Neuronal stem cell (in vitro differentiated cells): ENCODE results near the gene AP3S2.
"Not testable (repeated sequence)": the region's sequence is repeated elsewhere in the genome, so short reads cannot be mapped to it uniquely, and the experiment has no call there.

Experiments
- DNase-seq: peaks from one replicate; pipeline ENCODE4 v3.0.0-alpha.2; 2013; ENCODE audit warnings: low spot score
- H2AFZ ChIP-seq: one replicate; pipeline ENCODE4 v1.6.1; 2013; ENCODE audit warnings: mild to moderate bottlenecking, low read length, inconsistent platforms
- H2AK5ac ChIP-seq: 2 replicates; pipeline ENCODE4 v1.6.1; 2013; ENCODE audit warnings: low read depth, mild to moderate bottlenecking, inconsistent platforms, low read length, moderate library complexity, mixed read lengths
- H2BK120ac ChIP-seq: 2 replicates; pipeline ENCODE4 v1.6.1; 2013; ENCODE audit warnings: low read depth, mild to moderate bottlenecking, inconsistent platforms, low read length, moderate library complexity, mixed read lengths
- H2BK12ac ChIP-seq: one replicate; pipeline ENCODE4 v1.6.1; 2013; ENCODE audit warnings: low read length, inconsistent platforms
- H2BK15ac ChIP-seq: 2 replicates; pipeline ENCODE4 v1.6.1; 2013; ENCODE audit warnings: mild to moderate bottlenecking, low read length, inconsistent platforms, mixed read lengths
- H2BK5ac ChIP-seq: one replicate; pipeline ENCODE4 v1.6.1; 2013; ENCODE audit warnings: inconsistent platforms, mild to moderate bottlenecking, low read length, moderate library complexity
- H3K14ac ChIP-seq: one replicate; pipeline ENCODE4 v1.6.1; 2013; ENCODE audit warnings: low read length, inconsistent platforms
- H3K18ac ChIP-seq: 2 replicates; pipeline ENCODE4 v1.6.1; 2013; ENCODE audit warnings: low read length, inconsistent platforms
- H3K23ac ChIP-seq: 2 replicates; pipeline ENCODE4 v1.6.1; 2013; ENCODE audit warnings: low read depth, mild to moderate bottlenecking, mixed read lengths, low read length, inconsistent platforms; ENCODE audit not compliant: poor library complexity
- H3K27ac ChIP-seq: replicated peaks from 3 replicates; pipeline ENCODE4 v1.5.1; 2013; ENCODE audit warnings: low read length, inconsistent platforms
- H3K27me3 ChIP-seq, 3 experiments: 2 replicates each; pipeline ENCODE4 v1.6.1; 2013; ENCODE audit warnings: low read length in 3 of 3, mild to moderate bottlenecking in 2 of 3, inconsistent platforms in 1 of 3, low read depth in 1 of 3, mixed read lengths in 1 of 3, moderate library complexity in 1 of 3; ENCODE audit not compliant: control insufficient read depth in 3 of 3, insufficient read depth in 3 of 3
- H3K36me3 ChIP-seq, 2 donors: replicated peaks in 1 of 2; 2 replicates each; pipeline ENCODE4 v1.6.1; 2013; ENCODE audit warnings: low read length in 2 of 2; ENCODE audit not compliant: control insufficient read depth in 2 of 2, insufficient read depth in 2 of 2
- H3K4ac ChIP-seq: 2 replicates; pipeline ENCODE4 v1.6.1; 2013; ENCODE audit warnings: inconsistent platforms, mild to moderate bottlenecking, low read length, moderate library complexity
- H3K4me1 ChIP-seq, 2 donors: 1 replicate in 1 of 2; 2 replicates in 1 of 2; pipeline ENCODE4 v1.6.1; 2013; ENCODE audit warnings: low read length in 2 of 2, low read depth in 1 of 2; ENCODE audit not compliant: control insufficient read depth in 2 of 2, insufficient read depth in 1 of 2
- H3K4me2 ChIP-seq: one replicate; pipeline ENCODE4 v1.6.1; 2013; ENCODE audit warnings: mild to moderate bottlenecking, low read length, inconsistent platforms; ENCODE audit not compliant: insufficient read depth, poor library complexity, severe bottlenecking
- H3K4me3 ChIP-seq, 2 donors: 2 replicates each; pipeline ENCODE4 v1.5.1; 2013; ENCODE audit warnings: low read length in 2 of 2, mild to moderate bottlenecking in 2 of 2, inconsistent platforms in 1 of 2, moderate library complexity in 1 of 2
- H3K79me1 ChIP-seq: one replicate; pipeline ENCODE4 v1.6.1; 2013; ENCODE audit warnings: low read depth, mild to moderate bottlenecking, inconsistent platforms, low read length, moderate library complexity
- H3K9ac ChIP-seq: one replicate; pipeline ENCODE4 v1.6.1; 2013; ENCODE audit warnings: mild to moderate bottlenecking, low read depth, low read length, inconsistent platforms; ENCODE audit not compliant: poor library complexity
- H3K9me3 ChIP-seq, 2 donors: replicated peaks in 1 of 2; 2 replicates each; pipeline versions ENCODE3 to v1.6.1; 2013; ENCODE audit warnings: low read length in 2 of 2, mild to moderate bottlenecking in 2 of 2, inconsistent platforms in 1 of 2, low read depth in 1 of 2, mixed read lengths in 1 of 2, moderate library complexity in 1 of 2; ENCODE audit not compliant: control insufficient read depth in 2 of 2, insufficient read depth in 1 of 2
- H4K8ac ChIP-seq: one replicate; pipeline ENCODE4 v1.6.1; 2013; ENCODE audit warnings: low read depth, mild to moderate bottlenecking, inconsistent platforms, low read length, moderate library complexity
- H4K91ac ChIP-seq: one replicate; pipeline ENCODE4 v1.6.1; 2013; ENCODE audit warnings: low read length, low read depth, mild to moderate bottlenecking, inconsistent platforms; ENCODE audit not compliant: poor library complexity
- WGBS, 2 donors: extraction: QIAGEN DNeasy Blood & Tissue Kit; methylation state at CpG; one replicate each; pipeline ENCODE4 v1.1.7; 2013; ENCODE audit warnings: missing lambda C conversion rate in 2 of 2, mixed read lengths in 1 of 2; ENCODE audit not compliant: insufficient read length in 2 of 2, insufficient replicate concordance in 1 of 2; ENCODE audit errors: extremely low coverage in 2 of 2; 5-methylcytosine and 5-hydroxymethylcytosine counted together

Gene AP3S2

GRCh38 chr15:89888214-89888804 lies 5.5 kb downstream of the AP3S2 start:
- no peak overlapping the region for H3K23ac ChIP-seq
- H4K91ac ChIP-seq: no peak overlapping the region
- no peak overlapping the region for H2AFZ ChIP-seq
- H2BK15ac ChIP-seq: no peak overlapping the region
- H3K27ac ChIP-seq: no peak overlapping the region
- peaks cover 11 to 56% of the 10 kb centered on the region in 2 donors for H3K36me3 ChIP-seq
- H2BK120ac ChIP-seq: no peak overlapping the region
- H3K27me3 ChIP-seq: no peaks in the 10 kb centered on the region
- no peak overlapping the region for H2BK12ac ChIP-seq
- H3K9me3 ChIP-seq: no peaks in the 10 kb centered on the region
- no CpG with 5 or more reads among the region's 4 CpGs for WGBS, 2 donors
- H2BK5ac ChIP-seq: no peak overlapping the region
- no peak overlapping the region for H4K8ac ChIP-seq
- no peak overlapping the region for H3K4ac ChIP-seq
- peaks cover 0 to 2% of the 10 kb centered on the region in 2 donors for H3K4me1 ChIP-seq
- no peak overlapping the region for H3K4me2 ChIP-seq
- DNase-seq: no peak
- H3K4me3 ChIP-seq: no peak overlapping the region
- no peak overlapping the region for H3K18ac ChIP-seq
- no peak overlapping the region for H3K14ac ChIP-seq
- no peak overlapping the region for H3K9ac ChIP-seq
- H3K79me1 ChIP-seq: peaks cover 1% of the 10 kb centered on the region
- no peak overlapping the region for H2AK5ac ChIP-seq

DNA sequence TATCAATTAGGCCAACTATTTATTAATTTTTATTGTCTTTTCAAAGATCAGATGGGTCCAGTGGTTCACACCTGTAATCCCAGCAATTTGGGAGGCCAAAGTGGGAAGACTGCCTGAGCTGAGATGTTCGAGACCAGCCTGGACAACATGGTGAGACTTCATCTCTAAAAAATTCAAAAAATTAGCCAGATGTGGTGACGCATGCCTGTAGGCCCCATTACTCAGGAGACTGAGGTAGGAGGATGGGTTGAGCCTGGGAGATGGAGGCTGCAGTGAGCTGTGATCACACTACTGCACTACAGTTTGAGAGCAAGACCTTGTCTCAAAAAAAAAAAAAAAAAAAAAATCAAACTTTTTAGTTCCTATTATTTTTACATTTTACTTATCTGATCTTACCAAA lies 8.2 kb downstream of the AP3S2 start:
- Histone ChIP-seq H3K27ac (no peak overlapping the region), H3K18ac (no peak overlapping the region), H3K23ac (no peak overlapping the region), H2BK120ac (no peak overlapping the region), H2BK5ac (no peak overlapping the region), H3K9me3 (no peaks in the 10 kb centered on the region), H2BK15ac (no peak overlapping the region), H3K4me3 (no peak overlapping the region), H4K8ac (no peak overlapping the region), H2BK12ac (no peak overlapping the region), H3K79me1 (no peaks in the 10 kb centered on the region), H3K27me3 (no peaks in the 10 kb centered on the region), H2AFZ (no peak overlapping the region), H3K14ac (no peak overlapping the region), H3K36me3 (peaks cover 13 to 82% of the 10 kb centered on the region in 2 donors), H3K9ac (no peak overlapping the region), H3K4ac (no peak overlapping the region), H4K91ac (no peak overlapping the region), H3K4me2 (no peak overlapping the region), H3K4me1 (no peaks in the 10 kb centered on the region), H2AK5ac (no peak overlapping the region)
- WGBS, 2 donors: no CpG with 5 or more reads among the region's 2 CpGs
- DNase-seq: no peak

- H2AK5ac ChIP-seq, H3K9me3 ChIP-seq, H2BK120ac ChIP-seq, H4K91ac ChIP-seq, H3K9ac ChIP-seq, H2BK12ac ChIP-seq, H2AFZ ChIP-seq, H4K8ac ChIP-seq, H3K23ac ChIP-seq, H3K4me3 ChIP-seq, H3K4me1 ChIP-seq, H3K4me2 ChIP-seq, H3K4ac ChIP-seq, H2BK15ac ChIP-seq, H3K79me1 ChIP-seq, H3K18ac ChIP-seq, H3K14ac ChIP-seq, H2BK5ac ChIP-seq, H3K27ac ChIP-seq, DNase-seq, H3K27me3 ChIP-seq: not testable (repeated sequence)
- WGBS, 2 donors: no CpG with 5 or more reads among the region's 3 CpGs
- H3K36me3 ChIP-seq: peaks cover 13 to 82% of the 10 kb centered on the region in 2 donors
These were observed 8.6 kb downstream of the AP3S2 start for GRCh38 chr15:89885179-89885578.

DNA sequence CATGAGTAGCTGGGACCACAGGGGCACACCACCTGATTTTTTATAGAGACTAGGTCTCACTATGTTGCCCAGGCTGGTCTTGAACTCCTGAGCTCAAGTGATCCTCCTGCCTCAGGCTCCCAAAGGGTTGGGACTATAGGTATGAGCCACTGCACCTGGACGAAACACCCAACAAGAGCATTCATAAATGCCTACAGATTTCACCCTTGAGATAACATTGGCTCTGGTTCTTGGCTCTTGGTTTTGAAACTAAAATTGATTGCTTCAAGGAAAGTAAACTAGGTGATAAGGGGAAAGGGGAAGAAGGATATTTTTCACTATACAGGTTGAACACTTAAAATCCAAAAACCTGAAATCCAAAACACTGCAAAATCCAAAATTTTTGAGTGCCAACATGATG lies 10.3 kb downstream of the AP3S2 start:
- Histone ChIP-seq H3K27ac (no peak overlapping the region), H3K18ac (no peak overlapping the region), H2BK15ac (no peak overlapping the region), H2BK12ac (no peak overlapping the region), H3K23ac (no peak overlapping the region), H2AK5ac (no peak overlapping the region), H3K4me3 (no peak overlapping the region), H3K14ac (no peak overlapping the region), H3K4ac (no peak overlapping the region), H3K4me1 (no peaks in the 10 kb centered on the region), H4K8ac (no peak overlapping the region), H3K9me3 (no peaks in the 10 kb centered on the region), H4K91ac (no peak overlapping the region), H3K79me1 (no peaks in the 10 kb centered on the region), H2BK120ac (no peak overlapping the region), H3K9ac (no peak overlapping the region), H3K36me3 (peaks cover 8 to 82% of the 10 kb centered on the region in 2 donors), H3K27me3 (no peaks in the 10 kb centered on the region), H2BK5ac (no peak overlapping the region), H3K4me2 (no peak overlapping the region), H2AFZ (no peak overlapping the region)
- WGBS, 2 donors: no CpG with 5 or more reads among the region's 1 CpG
- DNase-seq: no peak
